Lung (tissue), 12 donors: Measurements from ENCODE around the gene CCDC201. TPM values are rescaled to one million over a fixed set of nuclear protein-coding genes. Genes with fewer than 3 reads are reported as not detected.

Source experiments
- ATAC-seq: fragments of 200-7000 bp; cut with Tn5 transposase; one replicate; pipeline ENCODE4 v1.9.1; 2020; ENCODE audit warnings: moderate number of reproducible peaks; ENCODE audit not compliant: insufficient read depth, low FRiP score
- DNase-seq, 3 donors: peaks; one replicate each; pipeline ENCODE4 v3.0.0-alpha.2; 2013 to 2017
- H3K27ac ChIP-seq, 2 donors: one replicate each; pipeline ENCODE4 v1.5.1; 2013; ENCODE audit warnings: mild to moderate bottlenecking in 2 of 2, moderate library complexity in 2 of 2, control low read depth in 1 of 2, inconsistent platforms in 1 of 2, low read depth in 1 of 2, low read length in 1 of 2
- H3K27me3 ChIP-seq, 3 donors: one replicate each; pipeline ENCODE4 v1.5.1; 2013; ENCODE audit warnings: low read length in 2 of 3; ENCODE audit not compliant: control insufficient read depth in 3 of 3, insufficient read depth in 3 of 3
- H3K36me3 ChIP-seq, 4 donors: one replicate each; pipeline ENCODE4 v1.5.1; 2013; ENCODE audit warnings: low read length in 4 of 4, mild to moderate bottlenecking in 1 of 4, moderate library complexity in 1 of 4; ENCODE audit not compliant: control insufficient read depth in 4 of 4, insufficient read depth in 4 of 4
- H3K4me1 ChIP-seq, 5 donors: one replicate each; pipeline ENCODE4 v1.5.1; 2013; ENCODE audit warnings: low read length in 5 of 5, mild to moderate bottlenecking in 2 of 5, moderate library complexity in 1 of 5; ENCODE audit not compliant: control insufficient read depth in 5 of 5, insufficient read depth in 5 of 5
- H3K4me3 ChIP-seq: one replicate; pipeline ENCODE4 v1.5.1; 2013; ENCODE audit warnings: mild to moderate bottlenecking, control low read depth, moderate library complexity
- H3K9ac ChIP-seq, 2 donors: one replicate each; pipeline ENCODE4 v1.5.1; 2013; ENCODE audit warnings: low read length in 2 of 2, control low read depth in 1 of 2; ENCODE audit not compliant: insufficient read depth in 1 of 2
- H3K9me3 ChIP-seq, 4 donors: one replicate each; pipeline ENCODE4 v1.5.1; 2013; ENCODE audit warnings: low read length in 3 of 4, mild to moderate bottlenecking in 1 of 4, moderate library complexity in 1 of 4; ENCODE audit not compliant: control insufficient read depth in 4 of 4, insufficient read depth in 3 of 4
- WGBS, 2 donors: extraction: QIAGEN DNeasy Blood & Tissue Kit; methylation state at CpG; one replicate each; pipeline ENCODE4 v1.1.7; 2013; 5-methylcytosine and 5-hydroxymethylcytosine counted together
- polyA plus RNA-seq, 2 donors: library from polyadenylated mRNA; stranded (reverse); fragments of 200-250 nt; gene quantifications; one replicate each; pipeline ENCODE4 v1.2.1, GENCODE V29; 2013
- total RNA-seq, 2 donors: library from RNA; depleted of rRNA in 1 of 2; stranded (reverse); fragments of >200 nt in 1 of 2; gene quantifications; one replicate each; pipeline ENCODE4 v1.2.1, GENCODE V29; 2014 to 2021
- TF ChIP-seq, protein P1 (sequence below): IDR thresholded peaks from 2 replicates; pipeline ENCODE4 v1.5.1; 2012; ENCODE audit warnings: mild to moderate bottlenecking; ENCODE audit errors: control extremely low read depth, extremely low read depth
- donor health status: control.
- donor health status: control.
- donor health status: Bipolar disorder and iron deficiency.
- donor health status: healthy.
- donor health status: DM: yes; HTN: yes; CAD: no.

Gene CCDC201
- total and polyA plus RNA-seq, 4 donors, result not detected

DNA sequence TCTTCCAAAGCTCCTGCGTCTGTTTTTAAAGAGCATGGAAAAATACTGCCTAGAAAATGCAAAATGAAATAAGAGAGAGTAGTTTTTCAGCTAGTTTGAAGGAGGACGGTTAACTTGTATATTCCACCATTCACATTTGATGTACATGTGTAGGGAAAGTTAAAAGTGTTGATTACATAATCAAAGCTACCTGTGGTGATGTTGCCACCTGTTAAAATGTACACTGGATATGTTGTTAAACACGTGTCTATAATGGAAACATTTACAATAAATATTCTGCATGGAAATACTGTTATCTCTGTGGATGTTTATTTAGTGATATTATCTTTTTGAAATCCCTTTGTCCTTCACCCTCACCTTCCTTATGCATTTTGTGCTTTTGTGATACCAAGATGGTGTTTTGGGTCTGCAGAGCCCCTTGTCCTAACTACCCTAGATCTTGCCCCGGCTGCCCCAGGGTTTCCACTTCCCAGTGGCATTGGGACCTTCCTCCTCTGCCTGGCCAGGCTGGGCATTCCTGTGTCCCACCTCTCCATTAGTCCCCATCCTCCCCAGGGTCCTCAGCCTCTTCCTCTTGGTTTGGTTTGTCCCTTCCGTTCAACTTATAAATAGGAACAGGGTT lies 20.6 kb upstream of the CCDC201 start:
- no peaks in the 10 kb centered on the region for H3K36me3 ChIP-seq
- DNase-seq (no peak), ATAC-seq (no peak)
- H3K4me1 ChIP-seq, result peaks cover 0 to 8% (median 0%) of the 10 kb centered on the region in 5 donors
- H3K9ac ChIP-seq, result no peak overlapping the region
- H3K27me3 ChIP-seq, result peaks cover 0 to 11% (median 5%) of the 10 kb centered on the region in 3 donors
- H3K27ac ChIP-seq, result no peak overlapping the region
- H3K4me3 ChIP-seq, result no peak overlapping the region
- WGBS, 2 donors, result 60 to 67% methylated on average over 5 of the region's 5 CpGs
- TF ChIP-seq, protein P1, sequence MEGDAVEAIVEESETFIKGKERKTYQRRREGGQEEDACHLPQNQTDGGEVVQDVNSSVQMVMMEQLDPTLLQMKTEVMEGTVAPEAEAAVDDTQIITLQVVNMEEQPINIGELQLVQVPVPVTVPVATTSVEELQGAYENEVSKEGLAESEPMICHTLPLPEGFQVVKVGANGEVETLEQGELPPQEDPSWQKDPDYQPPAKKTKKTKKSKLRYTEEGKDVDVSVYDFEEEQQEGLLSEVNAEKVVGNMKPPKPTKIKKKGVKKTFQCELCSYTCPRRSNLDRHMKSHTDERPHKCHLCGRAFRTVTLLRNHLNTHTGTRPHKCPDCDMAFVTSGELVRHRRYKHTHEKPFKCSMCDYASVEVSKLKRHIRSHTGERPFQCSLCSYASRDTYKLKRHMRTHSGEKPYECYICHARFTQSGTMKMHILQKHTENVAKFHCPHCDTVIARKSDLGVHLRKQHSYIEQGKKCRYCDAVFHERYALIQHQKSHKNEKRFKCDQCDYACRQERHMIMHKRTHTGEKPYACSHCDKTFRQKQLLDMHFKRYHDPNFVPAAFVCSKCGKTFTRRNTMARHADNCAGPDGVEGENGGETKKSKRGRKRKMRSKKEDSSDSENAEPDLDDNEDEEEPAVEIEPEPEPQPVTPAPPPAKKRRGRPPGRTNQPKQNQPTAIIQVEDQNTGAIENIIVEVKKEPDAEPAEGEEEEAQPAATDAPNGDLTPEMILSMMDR, result no peak
- peaks cover 0 to 2% (median 0%) of the 10 kb centered on the region in 4 donors for H3K9me3 ChIP-seq

- DNase-seq, result no peak
- no peak for ATAC-seq
- peaks cover 7 to 20% (median 7%) of the 10 kb centered on the region in 3 donors for H3K27me3 ChIP-seq
- H3K9ac ChIP-seq, result no peak overlapping the region
- peaks cover 0 to 3% (median 0%) of the 10 kb centered on the region in 4 donors for H3K9me3 ChIP-seq
- H3K36me3 ChIP-seq, result no peaks in the 10 kb centered on the region
- 85 to 88% methylated on average over 6 of the region's 6 CpGs for WGBS, 2 donors
- H3K4me3 ChIP-seq, result no peak overlapping the region
- TF ChIP-seq, protein P1, result no peak
- H3K27ac ChIP-seq, result no peak overlapping the region
- H3K4me1 ChIP-seq, result peaks cover 0 to 12% (median 0%) of the 10 kb centered on the region in 5 donors
These were observed 19.6 kb upstream of the CCDC201 start for GRCh38 chr7:45892407-45893035.

GRCh38 chr7:45891462-45892402 lies 18.9 kb upstream of the CCDC201 start:
- DNase-seq (no peak), ATAC-seq (no peak)
- no peaks in the 10 kb centered on the region for H3K36me3 ChIP-seq
- WGBS, 2 donors, result 80 to 84% methylated on average over 10 of the region's 10 CpGs
- H3K27ac ChIP-seq, result no peak overlapping the region
- peaks cover 7 to 27% (median 15%) of the 10 kb centered on the region in 3 donors for H3K27me3 ChIP-seq
- TF ChIP-seq, protein P1, result no peak
- no peak overlapping the region for H3K9ac ChIP-seq
- no peak overlapping the region for H3K4me3 ChIP-seq
- H3K4me1 ChIP-seq, result peaks cover 0 to 12% (median 0%) of the 10 kb centered on the region in 5 donors
- peaks cover 0 to 3% (median 0%) of the 10 kb centered on the region in 4 donors for H3K9me3 ChIP-seq
